ENCODE measurements around the gene SLC46A3.

SLC46A3 gene

GRCh38 chr13:28744091-28744536 is 25.3 kb upstream of the SLC46A3 start (continued):
- no peak for TF ChIP-seq ZNF624 (tag by site-specific recombination; IDR thresholded peaks at IDR 0.05)
- no peak for TF ChIP-seq BCL6B (tag by site-specific recombination; IDR thresholded peaks at IDR 0.05)
- no peak for TF ChIP-seq ZNF280C (tag by site-specific recombination; IDR thresholded peaks at IDR 0.05)
- no peak for TF ChIP-seq ZFP3 (tag by site-specific recombination; IDR thresholded peaks at IDR 0.05; ENCODE audit: low read depth)
- TF ChIP-seq, protein P1, sequence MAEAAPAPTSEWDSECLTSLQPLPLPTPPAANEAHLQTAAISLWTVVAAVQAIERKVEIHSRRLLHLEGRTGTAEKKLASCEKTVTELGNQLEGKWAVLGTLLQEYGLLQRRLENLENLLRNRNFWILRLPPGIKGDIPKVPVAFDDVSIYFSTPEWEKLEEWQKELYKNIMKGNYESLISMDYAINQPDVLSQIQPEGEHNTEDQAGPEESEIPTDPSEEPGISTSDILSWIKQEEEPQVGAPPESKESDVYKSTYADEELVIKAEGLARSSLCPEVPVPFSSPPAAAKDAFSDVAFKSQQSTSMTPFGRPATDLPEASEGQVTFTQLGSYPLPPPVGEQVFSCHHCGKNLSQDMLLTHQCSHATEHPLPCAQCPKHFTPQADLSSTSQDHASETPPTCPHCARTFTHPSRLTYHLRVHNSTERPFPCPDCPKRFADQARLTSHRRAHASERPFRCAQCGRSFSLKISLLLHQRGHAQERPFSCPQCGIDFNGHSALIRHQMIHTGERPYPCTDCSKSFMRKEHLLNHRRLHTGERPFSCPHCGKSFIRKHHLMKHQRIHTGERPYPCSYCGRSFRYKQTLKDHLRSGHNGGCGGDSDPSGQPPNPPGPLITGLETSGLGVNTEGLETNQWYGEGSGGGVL (tag by site-specific recombination; IDR thresholded peaks at IDR 0.05) = no peak
- TF ChIP-seq, protein P2, sequence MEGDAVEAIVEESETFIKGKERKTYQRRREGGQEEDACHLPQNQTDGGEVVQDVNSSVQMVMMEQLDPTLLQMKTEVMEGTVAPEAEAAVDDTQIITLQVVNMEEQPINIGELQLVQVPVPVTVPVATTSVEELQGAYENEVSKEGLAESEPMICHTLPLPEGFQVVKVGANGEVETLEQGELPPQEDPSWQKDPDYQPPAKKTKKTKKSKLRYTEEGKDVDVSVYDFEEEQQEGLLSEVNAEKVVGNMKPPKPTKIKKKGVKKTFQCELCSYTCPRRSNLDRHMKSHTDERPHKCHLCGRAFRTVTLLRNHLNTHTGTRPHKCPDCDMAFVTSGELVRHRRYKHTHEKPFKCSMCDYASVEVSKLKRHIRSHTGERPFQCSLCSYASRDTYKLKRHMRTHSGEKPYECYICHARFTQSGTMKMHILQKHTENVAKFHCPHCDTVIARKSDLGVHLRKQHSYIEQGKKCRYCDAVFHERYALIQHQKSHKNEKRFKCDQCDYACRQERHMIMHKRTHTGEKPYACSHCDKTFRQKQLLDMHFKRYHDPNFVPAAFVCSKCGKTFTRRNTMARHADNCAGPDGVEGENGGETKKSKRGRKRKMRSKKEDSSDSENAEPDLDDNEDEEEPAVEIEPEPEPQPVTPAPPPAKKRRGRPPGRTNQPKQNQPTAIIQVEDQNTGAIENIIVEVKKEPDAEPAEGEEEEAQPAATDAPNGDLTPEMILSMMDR (tag by site-specific recombination; IDR thresholded peaks at IDR 0.05) = no peak
- no peak for TF ChIP-seq ZNF792 (tag by site-specific recombination; IDR thresholded peaks at IDR 0.05)
- TF ChIP-seq, protein P3, sequence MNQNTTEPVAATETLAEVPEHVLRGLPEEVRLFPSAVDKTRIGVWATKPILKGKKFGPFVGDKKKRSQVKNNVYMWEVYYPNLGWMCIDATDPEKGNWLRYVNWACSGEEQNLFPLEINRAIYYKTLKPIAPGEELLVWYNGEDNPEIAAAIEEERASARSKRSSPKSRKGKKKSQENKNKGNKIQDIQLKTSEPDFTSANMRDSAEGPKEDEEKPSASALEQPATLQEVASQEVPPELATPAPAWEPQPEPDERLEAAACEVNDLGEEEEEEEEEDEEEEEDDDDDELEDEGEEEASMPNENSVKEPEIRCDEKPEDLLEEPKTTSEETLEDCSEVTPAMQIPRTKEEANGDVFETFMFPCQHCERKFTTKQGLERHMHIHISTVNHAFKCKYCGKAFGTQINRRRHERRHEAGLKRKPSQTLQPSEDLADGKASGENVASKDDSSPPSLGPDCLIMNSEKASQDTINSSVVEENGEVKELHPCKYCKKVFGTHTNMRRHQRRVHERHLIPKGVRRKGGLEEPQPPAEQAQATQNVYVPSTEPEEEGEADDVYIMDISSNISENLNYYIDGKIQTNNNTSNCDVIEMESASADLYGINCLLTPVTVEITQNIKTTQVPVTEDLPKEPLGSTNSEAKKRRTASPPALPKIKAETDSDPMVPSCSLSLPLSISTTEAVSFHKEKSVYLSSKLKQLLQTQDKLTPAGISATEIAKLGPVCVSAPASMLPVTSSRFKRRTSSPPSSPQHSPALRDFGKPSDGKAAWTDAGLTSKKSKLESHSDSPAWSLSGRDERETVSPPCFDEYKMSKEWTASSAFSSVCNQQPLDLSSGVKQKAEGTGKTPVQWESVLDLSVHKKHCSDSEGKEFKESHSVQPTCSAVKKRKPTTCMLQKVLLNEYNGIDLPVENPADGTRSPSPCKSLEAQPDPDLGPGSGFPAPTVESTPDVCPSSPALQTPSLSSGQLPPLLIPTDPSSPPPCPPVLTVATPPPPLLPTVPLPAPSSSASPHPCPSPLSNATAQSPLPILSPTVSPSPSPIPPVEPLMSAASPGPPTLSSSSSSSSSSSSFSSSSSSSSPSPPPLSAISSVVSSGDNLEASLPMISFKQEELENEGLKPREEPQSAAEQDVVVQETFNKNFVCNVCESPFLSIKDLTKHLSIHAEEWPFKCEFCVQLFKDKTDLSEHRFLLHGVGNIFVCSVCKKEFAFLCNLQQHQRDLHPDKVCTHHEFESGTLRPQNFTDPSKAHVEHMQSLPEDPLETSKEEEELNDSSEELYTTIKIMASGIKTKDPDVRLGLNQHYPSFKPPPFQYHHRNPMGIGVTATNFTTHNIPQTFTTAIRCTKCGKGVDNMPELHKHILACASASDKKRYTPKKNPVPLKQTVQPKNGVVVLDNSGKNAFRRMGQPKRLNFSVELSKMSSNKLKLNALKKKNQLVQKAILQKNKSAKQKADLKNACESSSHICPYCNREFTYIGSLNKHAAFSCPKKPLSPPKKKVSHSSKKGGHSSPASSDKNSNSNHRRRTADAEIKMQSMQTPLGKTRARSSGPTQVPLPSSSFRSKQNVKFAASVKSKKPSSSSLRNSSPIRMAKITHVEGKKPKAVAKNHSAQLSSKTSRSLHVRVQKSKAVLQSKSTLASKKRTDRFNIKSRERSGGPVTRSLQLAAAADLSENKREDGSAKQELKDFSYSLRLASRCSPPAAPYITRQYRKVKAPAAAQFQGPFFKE (tag by site-specific recombination; IDR thresholded peaks at IDR 0.05; ENCODE audit: borderline replicate concordance) = no peak
- TF ChIP-seq ZNF747 (tag by site-specific recombination; IDR thresholded peaks at IDR 0.05) = no peak
- TF ChIP-seq ZNF660 (tag by site-specific recombination; IDR thresholded peaks at IDR 0.05) = 0 out of 2 replicates have a peak, but pooled peaks have one; percentile 44
- no peak for TF ChIP-seq TSHZ1 (tag by site-specific recombination; IDR thresholded peaks at IDR 0.05; ENCODE audit: borderline replicate concordance)
- no peak for TF ChIP-seq ZNF670 (tag by site-specific recombination; IDR thresholded peaks at IDR 0.05; ENCODE audit: low read depth)
- TF ChIP-seq HOXD13 (CRISPR knock-in tag; IDR thresholded peaks at IDR 0.05; ENCODE audit: borderline replicate concordance) = no peak
- TF ChIP-seq ZIC2 (tag by site-specific recombination; IDR thresholded peaks at IDR 0.05) = no peak
- TF ChIP-seq ZFP41 (tag by site-specific recombination; IDR thresholded peaks at IDR 0.05; ENCODE audit: borderline replicate concordance) = no peak
- no peak for TF ChIP-seq ZNF548 (tag by site-specific recombination; IDR thresholded peaks at IDR 0.05)
- no peak for TF ChIP-seq ZSCAN23 (tag by site-specific recombination; IDR thresholded peaks at IDR 0.05)
- TF ChIP-seq, protein P4, sequence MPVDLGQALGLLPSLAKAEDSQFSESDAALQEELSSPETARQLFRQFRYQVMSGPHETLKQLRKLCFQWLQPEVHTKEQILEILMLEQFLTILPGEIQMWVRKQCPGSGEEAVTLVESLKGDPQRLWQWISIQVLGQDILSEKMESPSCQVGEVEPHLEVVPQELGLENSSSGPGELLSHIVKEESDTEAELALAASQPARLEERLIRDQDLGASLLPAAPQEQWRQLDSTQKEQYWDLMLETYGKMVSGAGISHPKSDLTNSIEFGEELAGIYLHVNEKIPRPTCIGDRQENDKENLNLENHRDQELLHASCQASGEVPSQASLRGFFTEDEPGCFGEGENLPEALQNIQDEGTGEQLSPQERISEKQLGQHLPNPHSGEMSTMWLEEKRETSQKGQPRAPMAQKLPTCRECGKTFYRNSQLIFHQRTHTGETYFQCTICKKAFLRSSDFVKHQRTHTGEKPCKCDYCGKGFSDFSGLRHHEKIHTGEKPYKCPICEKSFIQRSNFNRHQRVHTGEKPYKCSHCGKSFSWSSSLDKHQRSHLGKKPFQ (tag by site-specific recombination; IDR thresholded peaks at IDR 0.05) = no peak
- no peak for TF ChIP-seq SALL2 (tag by site-specific recombination; IDR thresholded peaks at IDR 0.05; ENCODE audit: borderline replicate concordance)
